HepG2 (cell line): Measurements from ENCODE around the gene KANK4. TPM values are rescaled to one million over a fixed set of nuclear protein-coding genes. Genes with fewer than 3 reads are reported as not detected.

Source experiments
- ATAD3A ChIP-seq: sonication (generic); formaldehyde crosslinking; IDR thresholded peaks from 2 replicates; pipeline ENCODE4 v1.4.0; 2020; ENCODE audit warnings: missing genetic modification reagents
- CHCHD3 ChIP-seq: sonication (generic); formaldehyde crosslinking; IDR thresholded peaks from 2 replicates; pipeline ENCODE4 v1.8.0; 2022; ENCODE audit warnings: mild to moderate bottlenecking, missing genetic modification reagents, moderate library complexity
- FOXA3 ChIP-seq: IDR thresholded peaks from 2 replicates; pipeline ENCODE4 v1.6.1; 2016; ENCODE audit warnings: missing genetic modification reagents, missing compliant biosample characterization
- ISL2 ChIP-seq: sonication (generic); formaldehyde crosslinking; IDR thresholded peaks from 2 replicates; pipeline ENCODE4 v1.5.0; 2020; ENCODE audit warnings: missing genetic modification reagents
- NR3C1 ChIP-seq: sonication (generic); formaldehyde crosslinking; IDR thresholded peaks from 2 replicates; pipeline ENCODE4 v1.4.0; 2020; ENCODE audit warnings: missing genetic modification reagents
- PHF8 ChIP-seq: sonication (generic); formaldehyde crosslinking; IDR thresholded peaks from 2 replicates; pipeline ENCODE4 v1.5.0; 2020; ENCODE audit warnings: missing genetic modification reagents
- POLR2G ChIP-seq: fragments of 200-400 bp; formaldehyde crosslinking; IDR thresholded peaks from 2 replicates; pipeline ENCODE4 v1.6.1; 2018; ENCODE audit warnings: mild to moderate bottlenecking, low read depth, low read length, moderate library complexity
- ZBTB39 ChIP-seq: sonication (generic); formaldehyde crosslinking; IDR thresholded peaks from 2 replicates; pipeline ENCODE4 v1.5.0; 2020; ENCODE audit warnings: missing genetic modification reagents
- ZBTB40 ChIP-seq, 2 experiments: fragments of 450-650 bp in 1 of 2; sonication (generic) in 1 of 2; formaldehyde crosslinking in 1 of 2; IDR thresholded peaks; 2 replicates each; pipeline versions ENCODE4 v1.6.1 to v1.8.0; 2016 to 2022; ENCODE audit warnings: antibody characterized with exemption in 1 of 2, mild to moderate bottlenecking in 1 of 2, missing genetic modification reagents in 1 of 2
- ZFP90 ChIP-seq: sonication (generic); formaldehyde crosslinking; IDR thresholded peaks from 2 replicates; pipeline ENCODE4 v1.8.0; 2022; ENCODE audit warnings: missing genetic modification reagents, mild to moderate bottlenecking, inconsistent platforms, borderline replicate concordance
- ZIK1 ChIP-seq: sonication (generic); formaldehyde crosslinking; IDR thresholded peaks from 2 replicates; pipeline ENCODE4 v1.5.0; 2020; ENCODE audit warnings: mild to moderate bottlenecking, low read depth, missing genetic modification reagents, borderline replicate concordance
- ZNF710 ChIP-seq: sonication (generic); formaldehyde crosslinking; IDR thresholded peaks from 2 replicates; pipeline ENCODE4 v1.5.0; 2020; ENCODE audit warnings: mild to moderate bottlenecking, missing genetic modification reagents, borderline replicate concordance
- ZNF816 ChIP-seq: sonication (generic); formaldehyde crosslinking; IDR thresholded peaks from 2 replicates; pipeline ENCODE4 v1.8.0; 2022; ENCODE audit warnings: missing genetic modification reagents, mild to moderate bottlenecking, borderline replicate concordance
- polyA plus RNA-seq, 8 experiments: library from polyadenylated mRNA; depleted of rRNA in 3 of 8; stranded (reverse) in 7 of 8; unstranded in 1 of 8; fragments of >200 nt; fragmentation: Illumina TruSeq in 4 of 8; extraction: Trizol in 4 of 8; gene quantifications; 2 replicates each; pipeline versions ENCODE4 v1.2.1 to v1.2.3, GENCODE V29; 2011 to 2016; ENCODE audit warnings: low read depth in 4 of 8, missing spikeins in 1 of 8, mixed read lengths in 1 of 8; ENCODE audit not compliant: insufficient read depth in 1 of 8
- total RNA-seq, 5 experiments: library from RNA; depleted of rRNA; stranded (reverse); fragments of >200 nt; fragmentation: Illumina TruSeq; extraction: Trizol; gene quantifications; 2 replicates each; pipeline ENCODE4 v1.2.3, GENCODE V29; 2016; ENCODE audit warnings: low read depth in 1 of 5

Gene KANK4
- total and polyA plus RNA-seq, 2 of the 13 experiments (the other 11 are each of a cell fraction or from before 2014, with no cell fraction given), result 16.1 to 25.7 TPM

- TF ChIP-seq ZIK1, result peak; percentile 69; the same call in 1 of the 2 replicates
- TF ChIP-seq NR3C1 (CRISPR knock-in tag), result no peak
- TF ChIP-seq FOXA3 (CRISPR knock-in tag), result peak; percentile 36; the same call in 1 of the 2 replicates
- TF ChIP-seq ISL2 (CRISPR knock-in tag), result 0 out of 2 replicates have a peak, but pooled peaks have one; percentile 38
- TF ChIP-seq ATAD3A, result no peak
- 0 out of 2 replicates have a peak, but pooled peaks have one; percentile 76 for TF ChIP-seq CHCHD3
- TF ChIP-seq ZFP90 (CRISPR knock-in tag), result 0 out of 2 replicates have a peak, but pooled peaks have one; percentile 23
- TF ChIP-seq ZNF710, result no peak
- TF ChIP-seq ZBTB39 (CRISPR knock-in tag), result 0 out of 2 replicates have a peak, but pooled peaks have one; percentile 55
- TF ChIP-seq ZBTB40 (IDR thresholded peaks at IDR 0.05), result no peak
- no peak for TF ChIP-seq ZBTB40 (CRISPR knock-in tag; IDR thresholded peaks at IDR 0.05)
- TF ChIP-seq POLR2G, result peak; percentile 44; the same call in 1 of the 2 replicates
- TF ChIP-seq PHF8 (CRISPR knock-in tag), result peak; percentile 17; the same call in 1 of the 2 replicates
- TF ChIP-seq ZNF816 (CRISPR knock-in tag), result no peak
Observed at GRCh38 chr1:62318756-62319544, at the start of gene KANK4 (continued).
